Thoracic aorta (tissue), 2 donors: ENCODE measurements around the gene MCAT. TPM values are rescaled to one million over a fixed set of nuclear protein-coding genes. Genes with fewer than 3 reads are reported as not detected.

Experiments used
- ATAC-seq: fragments of 150-250 bp; one replicate; pipeline ENCODE4 v1.8.0; 2017; ENCODE audit warnings: low read depth; ENCODE audit not compliant: insufficient number of reproducible peaks, low FRiP score
- DNase-seq: peaks from one replicate; pipeline ENCODE4 v3.0.0-alpha.2; 2020; ENCODE audit warnings: low spot score
- H3K27ac ChIP-seq, 2 donors: fragments of 200-600 bp; sonication (generic); 1 replicate in 1 of 2; 2 replicates in 1 of 2; pipeline ENCODE4 v1.5.1; 2016; ENCODE audit warnings: mild to moderate bottlenecking in 2 of 2, moderate library complexity in 2 of 2
- H3K27me3 ChIP-seq: fragments of 200-600 bp; sonication (generic); replicated peaks from 2 replicates; pipeline ENCODE4 v1.6.0; 2016; ENCODE audit warnings: mild to moderate bottlenecking; ENCODE audit not compliant: insufficient read depth
- H3K36me3 ChIP-seq: fragments of 200-600 bp; sonication (generic); one replicate; pipeline ENCODE4 v1.5.1; 2016
- H3K4me1 ChIP-seq, 2 donors: fragments of 200-600 bp; sonication (generic); 1 replicate in 1 of 2; 2 replicates in 1 of 2; pipeline versions ENCODE4 v1.5.1 to v1.6.0; 2016; ENCODE audit warnings: low read depth in 2 of 2, mild to moderate bottlenecking in 1 of 2; ENCODE audit not compliant: control insufficient read depth in 1 of 2
- H3K4me3 ChIP-seq: fragments of 200-600 bp; sonication (generic); 2 replicates; pipeline ENCODE4 v1.5.1; 2016; ENCODE audit warnings: mild to moderate bottlenecking
- H3K9me3 ChIP-seq: fragments of 200-600 bp; sonication (generic); 2 replicates; pipeline ENCODE4 v1.5.1; 2016
- total RNA-seq, 2 donors: library from RNA; depleted of rRNA; stranded (reverse); fragments of >200 nt; gene quantifications; one replicate each; pipeline versions ENCODE4 v1.1.0 to v1.2.3, GENCODE V29; 2016
- TF ChIP-seq, protein P1 (sequence below): fragments of 200-600 bp; sonication (generic); IDR thresholded peaks from one replicate; pipeline ENCODE4 v1.5.1; 2019; ENCODE audit warnings: antibody characterized with exemption

MCAT gene
- total RNA-seq, 2 donors from 2014 or later, result 9.5 to 16.1 TPM

DNA sequence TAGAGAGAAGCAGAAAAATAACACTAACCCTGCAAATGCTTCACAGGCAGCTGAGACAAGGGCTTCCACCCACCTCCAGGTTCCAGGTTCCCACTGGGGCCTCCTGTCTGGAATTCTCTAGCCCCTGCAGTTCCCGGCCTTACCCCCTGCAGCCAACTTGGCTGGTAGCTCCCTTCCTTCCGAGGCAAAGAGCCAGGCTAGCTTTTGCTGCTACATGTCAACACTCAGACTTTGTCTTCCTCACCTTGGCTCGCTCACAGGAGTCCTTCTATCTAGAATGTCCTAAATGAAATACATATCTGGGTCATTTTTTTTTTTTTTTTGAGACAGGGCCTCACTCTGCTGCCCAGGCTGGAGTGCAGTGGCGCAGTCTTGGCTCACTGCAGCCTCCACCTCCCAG, 44.1 kb downstream of the MCAT start:
- TF ChIP-seq, protein P1, sequence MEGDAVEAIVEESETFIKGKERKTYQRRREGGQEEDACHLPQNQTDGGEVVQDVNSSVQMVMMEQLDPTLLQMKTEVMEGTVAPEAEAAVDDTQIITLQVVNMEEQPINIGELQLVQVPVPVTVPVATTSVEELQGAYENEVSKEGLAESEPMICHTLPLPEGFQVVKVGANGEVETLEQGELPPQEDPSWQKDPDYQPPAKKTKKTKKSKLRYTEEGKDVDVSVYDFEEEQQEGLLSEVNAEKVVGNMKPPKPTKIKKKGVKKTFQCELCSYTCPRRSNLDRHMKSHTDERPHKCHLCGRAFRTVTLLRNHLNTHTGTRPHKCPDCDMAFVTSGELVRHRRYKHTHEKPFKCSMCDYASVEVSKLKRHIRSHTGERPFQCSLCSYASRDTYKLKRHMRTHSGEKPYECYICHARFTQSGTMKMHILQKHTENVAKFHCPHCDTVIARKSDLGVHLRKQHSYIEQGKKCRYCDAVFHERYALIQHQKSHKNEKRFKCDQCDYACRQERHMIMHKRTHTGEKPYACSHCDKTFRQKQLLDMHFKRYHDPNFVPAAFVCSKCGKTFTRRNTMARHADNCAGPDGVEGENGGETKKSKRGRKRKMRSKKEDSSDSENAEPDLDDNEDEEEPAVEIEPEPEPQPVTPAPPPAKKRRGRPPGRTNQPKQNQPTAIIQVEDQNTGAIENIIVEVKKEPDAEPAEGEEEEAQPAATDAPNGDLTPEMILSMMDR, result no peak
- Histone ChIP-seq H3K36me3 (no peaks in the 10 kb centered on the region), H3K27me3 (no peaks in the 10 kb centered on the region), H3K27ac (no peak overlapping the region), H3K4me3 (no peak overlapping the region), H3K4me1 (no peaks in the 10 kb centered on the region), H3K9me3 (peaks cover 5% of the 10 kb centered on the region)
- DNase-seq, result no peak
- no peak for ATAC-seq

DNA sequence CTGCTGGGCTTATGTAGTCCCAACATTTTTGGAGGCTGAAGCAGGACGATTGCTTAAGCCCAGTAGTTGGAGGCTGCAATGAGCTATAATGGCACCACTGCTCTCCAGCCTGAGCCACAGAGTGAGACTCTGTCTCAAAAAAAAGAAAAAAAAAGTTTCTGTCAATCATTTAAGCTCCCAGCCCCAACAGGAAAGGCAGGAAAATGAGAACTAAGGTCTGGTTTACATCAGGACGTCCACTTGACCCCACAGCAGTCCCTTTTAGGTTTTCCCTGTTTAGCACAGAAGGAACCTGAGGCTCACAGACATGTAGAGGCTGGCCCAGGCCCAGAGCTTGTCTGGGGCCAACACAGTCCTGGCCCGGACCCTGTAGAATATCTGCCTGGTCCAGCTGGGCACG, 44.8 kb downstream of the MCAT start:
- H3K27me3 ChIP-seq, result no peaks in the 10 kb centered on the region
- no peak for ATAC-seq
- H3K27ac ChIP-seq, result no peak overlapping the region
- no peak for DNase-seq
- H3K4me1 ChIP-seq, result no peaks in the 10 kb centered on the region
- peaks cover 5% of the 10 kb centered on the region for H3K9me3 ChIP-seq
- TF ChIP-seq, protein P1, result no peak
- no peak overlapping the region for H3K4me3 ChIP-seq
- no peaks in the 10 kb centered on the region for H3K36me3 ChIP-seq

DNA sequence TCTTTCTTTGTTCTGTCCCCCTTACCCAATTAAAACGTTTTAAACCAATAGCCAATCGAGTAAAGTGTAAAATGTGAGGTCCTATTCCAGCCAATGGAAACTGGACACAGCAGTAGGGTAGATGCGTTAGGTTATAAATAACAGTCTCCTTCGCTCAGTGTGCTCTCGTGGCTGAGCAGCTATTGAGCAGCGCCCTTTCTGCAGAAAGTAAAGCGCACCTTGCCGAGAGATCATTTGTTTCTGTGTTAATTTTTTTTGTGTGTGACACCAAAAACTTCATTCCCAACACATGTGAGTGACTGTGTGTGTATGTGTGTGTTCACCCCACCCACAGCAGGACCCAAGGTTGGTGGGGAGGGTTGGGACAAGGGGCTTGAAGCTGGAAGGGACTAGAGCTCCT, 46.8 kb downstream of the MCAT start:
- ATAC-seq, result no peak
- TF ChIP-seq, protein P1, result no peak
- H3K27me3 ChIP-seq, result no peaks in the 10 kb centered on the region
- no peak overlapping the region for H3K27ac ChIP-seq
- peaks cover 5% of the 10 kb centered on the region for H3K9me3 ChIP-seq
- no peak for DNase-seq
- no peaks in the 10 kb centered on the region for H3K4me1 ChIP-seq
- no peak overlapping the region for H3K4me3 ChIP-seq
- H3K36me3 ChIP-seq, result no peaks in the 10 kb centered on the region

DNA sequence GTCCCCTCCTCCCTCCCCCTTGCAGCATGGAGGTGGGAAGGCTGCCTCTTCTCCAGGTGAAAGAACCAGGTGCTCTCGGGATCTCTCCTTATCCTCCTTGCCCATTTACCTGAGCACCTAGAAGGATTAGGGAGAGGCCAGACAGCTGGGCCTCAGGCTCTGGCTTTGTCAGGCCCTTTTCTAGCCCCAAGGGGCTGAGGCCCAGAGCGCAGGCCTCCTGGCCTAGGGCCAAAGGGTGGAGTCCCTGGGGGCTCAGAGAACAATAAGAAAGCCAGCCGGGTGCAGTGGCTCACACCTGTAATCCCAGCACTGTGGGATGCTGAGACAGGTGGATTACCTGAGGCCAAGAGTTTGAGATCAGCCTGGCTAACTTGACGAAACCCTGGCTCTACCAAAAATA, 48.6 kb downstream of the MCAT start:
- ATAC-seq (no peak), DNase-seq (no peak)
- no peak overlapping the region for H3K4me3 ChIP-seq
- peaks cover 5% of the 10 kb centered on the region for H3K9me3 ChIP-seq
- H3K27ac ChIP-seq, result no peak overlapping the region
- peaks cover 0 to 3% of the 10 kb centered on the region in 2 donors for H3K4me1 ChIP-seq
- no peaks in the 10 kb centered on the region for H3K36me3 ChIP-seq
- TF ChIP-seq, protein P1, result no peak
- no peaks in the 10 kb centered on the region for H3K27me3 ChIP-seq

DNA sequence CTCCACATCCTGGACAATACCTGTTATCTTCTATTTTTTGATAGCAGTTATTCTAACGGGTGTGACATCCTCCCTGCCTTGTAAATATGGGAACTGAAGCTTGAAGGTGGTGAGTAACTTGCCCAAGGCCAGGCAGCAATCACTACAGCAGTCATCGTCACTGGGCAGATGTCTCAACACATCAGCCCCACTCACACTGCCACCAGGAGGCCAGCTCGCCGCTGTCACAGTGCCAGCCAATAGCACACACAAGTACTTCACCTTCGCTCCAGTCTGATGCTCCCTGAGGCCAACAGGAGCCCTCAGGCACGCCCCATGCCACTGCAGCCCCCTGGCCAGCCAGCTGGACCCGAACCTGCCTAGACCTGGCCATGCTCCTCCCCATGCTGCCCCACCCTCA, 49.1 kb downstream of the MCAT start:
- Histone ChIP-seq H3K4me1 (peaks cover 0 to 3% of the 10 kb centered on the region in 2 donors), H3K36me3 (no peaks in the 10 kb centered on the region), H3K27ac (no peak overlapping the region), H3K27me3 (no peaks in the 10 kb centered on the region), H3K9me3 (peaks cover 5% of the 10 kb centered on the region), H3K4me3 (no peak overlapping the region)
- ATAC-seq, result no peak
- no peak for DNase-seq
- TF ChIP-seq, protein P1, result no peak
